H1 (cell line): ENCODE results near the gene SLC8A3. TPM values are rescaled to one million over a fixed set of nuclear protein-coding genes. Genes with fewer than 3 reads are reported as not detected.

Experiments used
- MAFK ChIP-seq: IDR thresholded peaks from 2 replicates; pipeline ENCODE4 v1.6.1; 2012; ENCODE audit warnings: low read depth, mild to moderate bottlenecking, improper control_type of control experiment, low read length
- NANOG ChIP-seq: IDR thresholded peaks from 2 replicates; pipeline ENCODE4 v1.6.1; 2011; ENCODE audit warnings: low read length, low read depth, mild to moderate bottlenecking, inconsistent platforms; ENCODE audit not compliant: insufficient read depth, poor library complexity, severe bottlenecking
- SIN3A ChIP-seq, 2 experiments: IDR thresholded peaks in 1 of 2; conservative IDR thresholded peaks in 1 of 2; 2 replicates each; pipeline ENCODE4 v1.6.1; 2011 to 2012; ENCODE audit warnings: low read length in 2 of 2, improper control_type of control experiment in 1 of 2, low read depth in 1 of 2, mild to moderate bottlenecking in 1 of 2
- SUZ12 ChIP-seq: fragments of 200-600 bp; sonication (generic); IDR thresholded peaks from 2 replicates; pipeline ENCODE4 v1.6.1; 2012; ENCODE audit warnings: mild to moderate bottlenecking, inconsistent platforms, low read length, moderate library complexity, mixed read lengths
- TAF1 ChIP-seq: IDR thresholded peaks from 2 replicates; pipeline ENCODE4 v1.6.1; 2011; ENCODE audit warnings: mild to moderate bottlenecking, low read depth, low read length
- ZNF274 ChIP-seq: IDR thresholded peaks from 2 replicates; pipeline ENCODE4 v1.7.0; 2012; ENCODE audit warnings: low read length, borderline replicate concordance; ENCODE audit errors: extremely low read depth
- polyA plus RNA-seq, 7 experiments: library from polyadenylated mRNA; depleted of rRNA in 3 of 7; stranded (reverse) in 5 of 7; unstranded in 2 of 7; fragments of >200 nt in 5 of 7; fragments of 200-250 nt in 2 of 7; gene quantifications; 1 replicate in 5 of 7; 2 replicates in 1 of 7; 4 replicates in 1 of 7; pipeline versions ENCODE4 v1.2.1 to v1.2.3, GENCODE V29; 2011 to 2013; ENCODE audit warnings: missing spikeins in 2 of 7, mixed read lengths in 2 of 7
- total RNA-seq: library from RNA; stranded (reverse); fragmentation: NEBNext Ultra II Directional; extraction: Animal tissue kit (Norgen Biotek cat#: 25700); gene quantifications from 2 replicates; pipeline ENCODE4 v1.2.1, GENCODE V29; 2021
- TF ChIP-seq, protein P1 (sequence below): fragments of 300-600 bp; sonication (generic); IDR thresholded peaks from 2 replicates; pipeline ENCODE4 v1.7.1; 2012; ENCODE audit warnings: low read length, moderate library complexity, mild to moderate bottlenecking, inconsistent platforms; ENCODE audit not compliant: insufficient replicate concordance
- TF ChIP-seq, protein P2 (sequence below): IDR thresholded peaks from 2 replicates; pipeline ENCODE4 v1.6.1; 2012; ENCODE audit warnings: low read length, inconsistent platforms

The SLC8A3 gene
- total and polyA plus RNA-seq, 2 of the 8 experiments (the other 6 are each of a cell fraction or from before 2014, with no cell fraction given), result 0.38 to 1.1 TPM

DNA sequence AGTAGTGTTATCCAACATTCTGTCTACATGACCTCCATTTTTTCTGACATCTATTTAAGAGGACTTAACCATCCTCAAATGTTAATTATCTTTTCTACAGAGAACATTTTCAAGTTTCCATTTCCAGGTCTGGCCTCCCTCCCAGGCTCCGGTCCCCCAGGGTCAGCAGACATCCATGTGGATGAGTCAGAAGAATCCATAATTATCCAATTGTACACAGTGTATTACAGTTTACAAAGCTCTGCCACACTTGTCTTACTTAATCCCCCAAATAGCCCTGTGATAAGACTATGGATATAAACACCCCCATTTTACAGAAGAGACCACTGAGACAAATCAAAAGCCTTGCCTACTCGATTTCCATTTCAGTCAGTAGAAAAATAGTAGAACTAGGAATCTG lies 65.0 kb downstream of the SLC8A3 start (continued):
- TF ChIP-seq, protein P1, sequence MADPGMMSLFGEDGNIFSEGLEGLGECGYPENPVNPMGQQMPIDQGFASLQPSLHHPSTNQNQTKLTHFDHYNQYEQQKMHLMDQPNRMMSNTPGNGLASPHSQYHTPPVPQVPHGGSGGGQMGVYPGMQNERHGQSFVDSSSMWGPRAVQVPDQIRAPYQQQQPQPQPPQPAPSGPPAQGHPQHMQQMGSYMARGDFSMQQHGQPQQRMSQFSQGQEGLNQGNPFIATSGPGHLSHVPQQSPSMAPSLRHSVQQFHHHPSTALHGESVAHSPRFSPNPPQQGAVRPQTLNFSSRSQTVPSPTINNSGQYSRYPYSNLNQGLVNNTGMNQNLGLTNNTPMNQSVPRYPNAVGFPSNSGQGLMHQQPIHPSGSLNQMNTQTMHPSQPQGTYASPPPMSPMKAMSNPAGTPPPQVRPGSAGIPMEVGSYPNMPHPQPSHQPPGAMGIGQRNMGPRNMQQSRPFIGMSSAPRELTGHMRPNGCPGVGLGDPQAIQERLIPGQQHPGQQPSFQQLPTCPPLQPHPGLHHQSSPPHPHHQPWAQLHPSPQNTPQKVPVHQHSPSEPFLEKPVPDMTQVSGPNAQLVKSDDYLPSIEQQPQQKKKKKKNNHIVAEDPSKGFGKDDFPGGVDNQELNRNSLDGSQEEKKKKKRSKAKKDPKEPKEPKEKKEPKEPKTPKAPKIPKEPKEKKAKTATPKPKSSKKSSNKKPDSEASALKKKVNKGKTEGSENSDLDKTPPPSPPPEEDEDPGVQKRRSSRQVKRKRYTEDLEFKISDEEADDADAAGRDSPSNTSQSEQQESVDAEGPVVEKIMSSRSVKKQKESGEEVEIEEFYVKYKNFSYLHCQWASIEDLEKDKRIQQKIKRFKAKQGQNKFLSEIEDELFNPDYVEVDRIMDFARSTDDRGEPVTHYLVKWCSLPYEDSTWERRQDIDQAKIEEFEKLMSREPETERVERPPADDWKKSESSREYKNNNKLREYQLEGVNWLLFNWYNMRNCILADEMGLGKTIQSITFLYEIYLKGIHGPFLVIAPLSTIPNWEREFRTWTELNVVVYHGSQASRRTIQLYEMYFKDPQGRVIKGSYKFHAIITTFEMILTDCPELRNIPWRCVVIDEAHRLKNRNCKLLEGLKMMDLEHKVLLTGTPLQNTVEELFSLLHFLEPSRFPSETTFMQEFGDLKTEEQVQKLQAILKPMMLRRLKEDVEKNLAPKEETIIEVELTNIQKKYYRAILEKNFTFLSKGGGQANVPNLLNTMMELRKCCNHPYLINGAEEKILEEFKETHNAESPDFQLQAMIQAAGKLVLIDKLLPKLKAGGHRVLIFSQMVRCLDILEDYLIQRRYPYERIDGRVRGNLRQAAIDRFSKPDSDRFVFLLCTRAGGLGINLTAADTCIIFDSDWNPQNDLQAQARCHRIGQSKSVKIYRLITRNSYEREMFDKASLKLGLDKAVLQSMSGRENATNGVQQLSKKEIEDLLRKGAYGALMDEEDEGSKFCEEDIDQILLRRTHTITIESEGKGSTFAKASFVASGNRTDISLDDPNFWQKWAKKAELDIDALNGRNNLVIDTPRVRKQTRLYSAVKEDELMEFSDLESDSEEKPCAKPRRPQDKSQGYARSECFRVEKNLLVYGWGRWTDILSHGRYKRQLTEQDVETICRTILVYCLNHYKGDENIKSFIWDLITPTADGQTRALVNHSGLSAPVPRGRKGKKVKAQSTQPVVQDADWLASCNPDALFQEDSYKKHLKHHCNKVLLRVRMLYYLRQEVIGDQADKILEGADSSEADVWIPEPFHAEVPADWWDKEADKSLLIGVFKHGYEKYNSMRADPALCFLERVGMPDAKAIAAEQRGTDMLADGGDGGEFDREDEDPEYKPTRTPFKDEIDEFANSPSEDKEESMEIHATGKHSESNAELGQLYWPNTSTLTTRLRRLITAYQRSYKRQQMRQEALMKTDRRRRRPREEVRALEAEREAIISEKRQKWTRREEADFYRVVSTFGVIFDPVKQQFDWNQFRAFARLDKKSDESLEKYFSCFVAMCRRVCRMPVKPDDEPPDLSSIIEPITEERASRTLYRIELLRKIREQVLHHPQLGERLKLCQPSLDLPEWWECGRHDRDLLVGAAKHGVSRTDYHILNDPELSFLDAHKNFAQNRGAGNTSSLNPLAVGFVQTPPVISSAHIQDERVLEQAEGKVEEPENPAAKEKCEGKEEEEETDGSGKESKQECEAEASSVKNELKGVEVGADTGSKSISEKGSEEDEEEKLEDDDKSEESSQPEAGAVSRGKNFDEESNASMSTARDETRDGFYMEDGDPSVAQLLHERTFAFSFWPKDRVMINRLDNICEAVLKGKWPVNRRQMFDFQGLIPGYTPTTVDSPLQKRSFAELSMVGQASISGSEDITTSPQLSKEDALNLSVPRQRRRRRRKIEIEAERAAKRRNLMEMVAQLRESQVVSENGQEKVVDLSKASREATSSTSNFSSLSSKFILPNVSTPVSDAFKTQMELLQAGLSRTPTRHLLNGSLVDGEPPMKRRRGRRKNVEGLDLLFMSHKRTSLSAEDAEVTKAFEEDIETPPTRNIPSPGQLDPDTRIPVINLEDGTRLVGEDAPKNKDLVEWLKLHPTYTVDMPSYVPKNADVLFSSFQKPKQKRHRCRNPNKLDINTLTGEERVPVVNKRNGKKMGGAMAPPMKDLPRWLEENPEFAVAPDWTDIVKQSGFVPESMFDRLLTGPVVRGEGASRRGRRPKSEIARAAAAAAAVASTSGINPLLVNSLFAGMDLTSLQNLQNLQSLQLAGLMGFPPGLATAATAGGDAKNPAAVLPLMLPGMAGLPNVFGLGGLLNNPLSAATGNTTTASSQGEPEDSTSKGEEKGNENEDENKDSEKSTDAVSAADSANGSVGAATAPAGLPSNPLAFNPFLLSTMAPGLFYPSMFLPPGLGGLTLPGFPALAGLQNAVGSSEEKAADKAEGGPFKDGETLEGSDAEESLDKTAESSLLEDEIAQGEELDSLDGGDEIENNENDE, result no peak
- no peak for TF ChIP-seq TAF1
- TF ChIP-seq, protein P2, sequence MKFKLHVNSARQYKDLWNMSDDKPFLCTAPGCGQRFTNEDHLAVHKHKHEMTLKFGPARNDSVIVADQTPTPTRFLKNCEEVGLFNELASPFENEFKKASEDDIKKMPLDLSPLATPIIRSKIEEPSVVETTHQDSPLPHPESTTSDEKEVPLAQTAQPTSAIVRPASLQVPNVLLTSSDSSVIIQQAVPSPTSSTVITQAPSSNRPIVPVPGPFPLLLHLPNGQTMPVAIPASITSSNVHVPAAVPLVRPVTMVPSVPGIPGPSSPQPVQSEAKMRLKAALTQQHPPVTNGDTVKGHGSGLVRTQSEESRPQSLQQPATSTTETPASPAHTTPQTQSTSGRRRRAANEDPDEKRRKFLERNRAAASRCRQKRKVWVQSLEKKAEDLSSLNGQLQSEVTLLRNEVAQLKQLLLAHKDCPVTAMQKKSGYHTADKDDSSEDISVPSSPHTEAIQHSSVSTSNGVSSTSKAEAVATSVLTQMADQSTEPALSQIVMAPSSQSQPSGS, result no peak
- TF ChIP-seq SUZ12, result no peak
- TF ChIP-seq ZNF274, result no peak
- TF ChIP-seq NANOG, result no peak
- TF ChIP-seq SIN3A (conservative IDR thresholded peaks at IDR 0.05 in 1 of 2, IDR thresholded peaks at IDR 0.05 in 1 of 2; ENCODE audit: low read depth in 1 of 2, low read length in 2 of 2), result no peak
- TF ChIP-seq MAFK, result no peak
- TF ChIP-seq, all 59 proteins: peak for 0
